T47D (cell line): ENCODE data around the gene C16orf92.

Source experiments
- DNase-seq, 2 experiments: peaks; one replicate each; pipeline versions ENCODE4 v3.0.0 to v3.0.0-alpha.2; 2011 to 2012; ENCODE audit warnings: low read depth in 1 of 2, low spot score in 1 of 2
- JUND ChIP-seq: IDR thresholded peaks from 2 replicates; pipeline ENCODE4 v1.6.1; 2012; ENCODE audit warnings: low read depth
- in situ Hi-C: cut with HindIII; loops from 2 replicates; pipeline ENCODE4 v1.10.0; 2016; ENCODE audit warnings: low sequenced_read_pairs, low pct_unique_long_range_greater_than_20kb

Gene C16orf92

DNA sequence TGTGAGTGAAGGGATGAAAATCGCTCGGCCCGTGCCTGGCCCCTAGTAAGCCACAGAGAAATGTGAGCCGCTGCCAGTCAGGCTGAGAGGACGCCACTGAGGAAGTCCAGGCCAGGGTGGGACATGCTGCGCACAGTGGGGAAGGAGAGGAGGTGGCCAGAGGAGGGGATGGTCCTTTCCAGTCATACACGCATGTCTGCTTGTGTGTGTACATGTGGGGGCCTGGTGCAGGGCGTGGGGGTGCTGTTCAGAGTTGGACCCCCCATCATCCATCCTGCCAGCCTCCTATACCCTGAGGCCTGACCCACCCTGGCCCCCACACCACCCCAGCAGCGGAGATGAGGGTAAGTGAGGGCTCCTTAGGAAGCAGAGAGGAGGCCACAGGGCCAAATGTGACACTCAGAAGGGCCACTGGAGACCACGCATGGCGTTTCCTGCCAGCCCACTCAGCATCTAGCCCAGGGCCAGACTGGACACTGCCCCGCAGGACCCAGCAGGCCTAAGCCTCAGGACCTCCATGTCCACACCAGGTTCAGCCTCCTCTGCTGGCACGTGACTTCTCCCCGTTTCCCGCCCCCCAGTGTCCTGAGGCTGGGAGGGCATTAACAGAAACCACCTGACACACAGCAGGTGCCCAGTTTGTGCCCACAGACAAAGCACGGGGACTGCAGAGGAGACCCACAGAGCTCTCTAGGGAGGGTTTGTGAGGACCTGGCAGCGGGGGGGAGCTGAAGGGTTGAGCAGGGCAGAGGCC lies 19.2 kb upstream of the C16orf92 start:
- in situ Hi-C loops: no loop called here
- TF ChIP-seq JUND: no peak
- DNase-seq: no peak

DNA sequence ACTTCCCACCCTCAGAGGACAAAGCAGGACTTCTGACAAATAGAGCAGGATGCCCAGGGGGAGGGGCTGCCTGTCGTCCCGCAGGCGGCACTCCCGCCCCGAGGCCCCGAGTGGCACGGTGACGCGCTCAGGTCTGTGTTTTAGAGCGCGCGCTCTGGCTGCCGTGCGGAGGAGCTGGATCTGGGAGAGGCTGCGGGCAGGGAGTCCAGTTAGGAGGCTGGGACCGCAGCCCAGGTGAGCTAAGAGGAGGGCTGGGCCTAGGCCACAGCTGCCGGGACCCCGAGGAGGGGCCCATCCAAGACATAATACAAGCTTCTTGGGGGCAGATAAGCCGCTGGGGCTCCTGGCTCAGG lies 18.6 kb upstream of the C16orf92 start:
- no peak for DNase-seq
- TF ChIP-seq JUND: no peak
- in situ Hi-C loops: no loop called here

DNA sequence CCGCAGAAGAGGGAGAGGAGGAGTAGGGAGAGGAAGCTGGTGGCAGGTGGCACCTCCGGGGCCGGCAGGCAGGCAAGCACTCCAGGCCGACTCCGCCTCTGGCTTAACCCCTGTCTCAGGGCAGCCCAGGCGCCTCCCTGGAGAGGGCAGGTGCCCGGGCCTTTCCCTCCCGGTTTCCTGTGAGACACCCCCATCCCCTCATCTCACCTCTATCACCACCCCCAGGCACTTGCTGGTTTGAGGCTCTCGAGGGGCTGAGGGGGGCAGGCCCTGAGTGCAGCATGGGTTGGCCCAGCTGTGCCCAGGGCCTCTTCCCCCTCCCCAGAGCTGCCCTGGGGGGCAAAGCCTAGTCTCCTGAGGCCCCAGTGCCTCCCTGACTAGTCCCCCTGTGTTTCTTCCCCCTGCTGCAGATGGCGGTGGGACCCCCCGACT lies 18.2 kb upstream of the C16orf92 start:
- in situ Hi-C loops: no loop called here
- no peak for TF ChIP-seq JUND
- no peak for DNase-seq

GRCh38 chr16:30005341-30006094 lies 17.5 kb upstream of the C16orf92 start:
- in situ Hi-C loops: no loop called here
- no peak for TF ChIP-seq JUND
- DNase-seq: peak; percentile 57 to 90

DNA sequence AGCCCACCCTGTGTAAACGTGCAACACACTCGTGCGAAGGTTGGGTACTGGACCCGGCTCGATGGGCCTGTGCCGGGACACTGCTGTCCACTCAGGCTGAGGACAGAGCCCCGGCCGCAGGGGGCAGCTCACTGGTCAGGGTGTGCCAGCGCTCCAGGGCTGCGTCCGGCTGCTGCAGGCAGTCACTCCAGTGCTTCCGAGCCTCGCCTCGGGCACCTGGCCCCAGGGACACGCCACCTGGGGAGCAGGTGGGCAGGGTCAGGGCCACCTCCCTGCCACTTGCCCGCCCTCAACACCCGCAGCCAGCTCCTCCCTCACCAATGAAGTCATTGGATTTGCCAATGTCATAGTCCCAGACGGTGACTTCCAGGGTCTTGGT lies 16.9 kb upstream of the C16orf92 start:
- in situ Hi-C loops: no loop called here
- DNase-seq: no peak
- no peak for TF ChIP-seq JUND

- DNase-seq: no peak
- in situ Hi-C loops: no loop called here
- no peak for TF ChIP-seq JUND
Observed at GRCh38 chr16:30006659-30007377, 16.2 kb upstream of the C16orf92 start.

DNA sequence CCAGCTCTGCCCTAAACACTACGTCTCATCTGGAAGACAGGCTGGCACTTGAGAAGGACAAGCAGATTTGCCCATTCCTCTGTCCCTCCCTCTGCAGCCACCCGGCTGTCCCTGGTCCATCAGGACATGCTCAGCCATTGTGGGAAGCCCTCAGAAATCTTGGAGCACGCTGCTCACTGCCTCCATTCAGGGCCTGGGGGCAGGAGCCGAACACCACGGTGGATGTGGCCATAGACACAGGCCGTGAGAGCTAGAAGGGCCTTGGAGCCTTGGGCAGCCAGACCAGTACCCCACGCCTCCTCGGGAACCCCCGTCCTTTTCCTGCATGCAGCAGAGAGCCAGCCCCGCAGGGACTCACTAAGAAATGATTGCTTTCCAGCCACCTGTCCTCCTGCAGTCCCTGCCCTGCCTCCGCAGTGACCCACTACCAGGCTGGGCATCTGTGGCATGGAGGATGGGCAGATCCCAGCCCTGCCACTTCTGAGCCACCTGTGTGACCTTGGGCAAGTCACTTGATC lies 15.6 kb upstream of the C16orf92 start:
- DNase-seq: no peak
- TF ChIP-seq JUND: no peak
- in situ Hi-C loops: no loop called here

DNA sequence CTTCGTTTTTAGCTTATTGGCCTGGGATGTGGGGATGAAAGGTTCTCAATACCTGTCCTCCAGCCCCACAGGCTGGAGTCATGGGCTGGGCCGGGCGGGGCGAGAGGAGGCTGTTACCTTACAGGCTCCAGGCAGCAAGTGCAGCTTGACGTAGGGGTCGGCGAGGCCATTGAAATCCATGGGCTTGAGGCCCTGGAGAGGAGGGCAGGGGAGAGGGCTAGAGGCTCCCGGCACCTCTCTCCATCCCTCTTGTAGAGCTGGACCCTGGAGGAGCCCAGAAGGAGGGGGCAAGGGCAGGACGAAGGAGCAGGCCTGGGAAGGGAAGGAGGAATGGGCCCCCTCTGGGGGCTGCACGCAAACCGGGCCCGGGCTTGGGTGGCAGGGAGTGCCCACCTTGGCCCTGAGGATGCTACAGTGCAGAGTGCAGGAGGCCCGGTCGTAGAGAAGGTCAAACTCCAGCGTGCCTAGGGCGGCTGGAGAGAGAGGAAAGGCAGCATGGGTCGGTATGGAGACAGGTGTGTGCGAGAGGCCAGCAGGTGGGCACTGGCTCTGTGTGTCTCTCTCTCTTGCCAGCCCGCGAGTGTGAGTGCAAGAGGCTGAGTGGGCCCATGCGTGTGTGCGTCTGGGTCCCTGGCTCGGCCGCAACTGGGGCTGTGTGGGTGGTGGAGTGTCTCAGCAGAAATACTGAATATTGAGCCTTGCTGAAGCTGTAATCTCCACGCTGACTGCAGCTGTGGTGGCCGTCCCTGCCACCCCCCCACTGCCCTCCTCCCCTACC lies 13.7 kb upstream of the C16orf92 start:
- in situ Hi-C loops: no loop called here
- no peak for DNase-seq
- no peak for TF ChIP-seq JUND

DNA sequence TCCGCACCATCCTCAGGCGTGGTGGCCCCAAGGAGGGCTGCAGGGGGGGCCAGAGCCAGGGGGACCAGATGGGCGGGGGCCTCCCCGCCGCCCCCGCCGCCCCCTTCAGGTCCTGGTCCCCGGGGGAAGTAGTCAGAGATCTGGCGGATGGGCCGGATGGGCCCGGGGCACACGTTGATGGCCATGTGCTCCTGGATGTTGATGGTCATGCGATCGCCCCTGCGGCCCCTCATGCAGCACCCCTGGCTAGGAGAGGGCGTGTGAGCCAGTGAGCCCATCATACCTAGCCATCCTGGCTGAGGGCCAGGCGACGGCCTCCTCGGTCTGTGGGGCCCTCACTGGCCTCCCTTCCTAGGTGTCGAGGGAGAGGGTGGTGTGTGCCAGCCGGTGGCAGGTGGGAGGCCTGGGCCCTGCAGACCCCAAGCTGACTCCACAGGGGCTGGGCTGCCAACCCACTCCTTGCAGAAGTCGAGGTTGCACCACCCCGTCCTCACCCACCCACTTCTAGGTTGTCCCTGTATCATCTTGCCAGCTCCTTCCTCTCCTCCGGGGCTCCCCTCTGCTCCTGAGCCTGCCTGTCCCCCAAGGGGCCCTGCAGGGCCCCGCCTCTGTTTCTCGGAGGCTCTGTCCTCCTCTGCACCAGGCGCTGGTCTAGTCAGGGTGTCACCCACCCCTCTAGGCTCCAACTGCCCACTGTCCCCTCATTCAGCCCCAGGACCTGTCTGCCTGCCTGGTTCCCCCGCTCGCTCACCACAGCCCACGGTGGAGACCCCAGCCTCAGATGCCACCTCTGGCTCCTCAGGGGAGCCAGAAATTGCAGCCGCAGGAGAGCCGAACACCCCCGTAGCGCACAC lies 12.8 kb upstream of the C16orf92 start:
- no peak for TF ChIP-seq JUND
- in situ Hi-C loops: no loop called here
- no peak for DNase-seq

DNA sequence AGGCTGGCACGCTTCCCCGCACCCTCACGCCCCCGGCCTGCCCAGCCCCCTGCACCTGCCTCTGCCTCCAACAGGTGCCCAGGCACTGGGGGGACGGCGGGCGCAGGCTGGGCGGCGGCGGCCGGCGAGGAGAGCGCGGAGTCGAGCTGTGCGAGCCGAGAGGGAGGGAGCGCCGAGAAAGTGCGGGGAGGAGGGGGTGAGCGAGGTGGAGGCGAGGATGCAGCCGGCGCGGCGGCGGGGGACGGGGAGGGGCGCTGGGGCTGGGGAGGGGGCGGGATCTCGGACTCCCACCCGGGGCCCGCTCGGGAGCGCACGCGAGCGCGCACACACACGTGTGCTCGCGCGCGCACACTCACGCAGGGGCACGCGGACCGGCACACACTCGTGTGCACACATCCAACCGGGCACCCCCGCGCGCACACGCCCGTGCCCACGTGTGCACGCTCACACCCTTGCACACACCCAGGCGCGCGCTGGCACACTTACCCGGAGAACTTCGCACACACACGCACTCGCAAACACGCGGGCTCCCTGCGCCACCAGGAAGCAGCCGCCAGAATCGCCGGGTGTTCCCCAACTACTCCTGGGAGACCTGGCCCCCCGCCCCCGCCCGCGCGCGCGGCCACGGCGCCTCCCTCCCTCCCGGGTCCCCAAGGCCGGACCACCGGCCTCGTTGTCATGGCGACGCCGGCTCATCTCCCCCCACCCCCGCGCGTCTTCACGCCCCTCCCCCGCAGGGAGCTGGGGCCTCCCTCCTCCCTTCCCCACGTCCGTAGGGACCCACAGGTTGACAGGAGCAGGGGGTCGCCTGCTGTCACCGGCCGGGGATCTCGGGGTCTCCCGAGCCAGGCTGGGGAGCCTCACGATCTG lies 11.9 kb upstream of the C16orf92 start, which contains the start of gene DOC2A:
Gene DOC2A, minus strand, starts transcription at position 184 of the 870 bp plus-strand sequence. CDS start 805 bp downstream, outside the sequence.
- TF ChIP-seq JUND: no peak
- peak in 1 of 2 experiments; percentile 35 for DNase-seq
- in situ Hi-C loops: no loop called here
